Spleen (tissue), 11 donors: ENCODE results near the gene HTR5A. TPM values are rescaled to one million over a fixed set of nuclear protein-coding genes. Genes with fewer than 3 reads are reported as not detected.

Source experiments
- DNase-seq: peaks from one replicate; pipeline ENCODE4 v3.0.0-alpha.2; 2020
- H3K27ac ChIP-seq, 8 donors: fragments of 200-600 bp; sonication (generic) in 7 of 8; 1 replicate in 4 of 8; 2 replicates in 4 of 8; pipeline versions ENCODE4 v1.5.0 to v1.8.0; 2016 to 2021; ENCODE audit warnings: inconsistent platforms in 4 of 8, mild to moderate bottlenecking in 4 of 8, moderate library complexity in 1 of 8
- H3K27me3 ChIP-seq, 7 donors: fragments of 200-600 bp; sonication (generic) in 6 of 7; replicated peaks in 1 of 7; 1 replicate in 4 of 7; 2 replicates in 3 of 7; pipeline versions ENCODE4 v1.5.0 to v1.8.0; 2016 to 2021; ENCODE audit warnings: inconsistent platforms in 3 of 7, mild to moderate bottlenecking in 1 of 7
- H3K36me3 ChIP-seq, 6 donors: fragments of 200-600 bp; sonication (generic) in 5 of 6; 1 replicate in 4 of 6; 2 replicates in 2 of 6; pipeline versions ENCODE4 v1.5.0 to v1.8.0; 2016 to 2021; ENCODE audit warnings: inconsistent platforms in 2 of 6
- H3K4me1 ChIP-seq, 6 donors: fragments of 200-600 bp; sonication (generic) in 5 of 6; 1 replicate in 3 of 6; 2 replicates in 3 of 6; pipeline versions ENCODE4 v1.5.0 to v1.8.0; 2016 to 2021; ENCODE audit warnings: inconsistent platforms in 3 of 6
- H3K4me3 ChIP-seq, 8 donors: fragments of 200-600 bp; sonication (generic) in 7 of 8; 1 replicate in 4 of 8; 2 replicates in 4 of 8; pipeline versions ENCODE4 v1.5.0 to v1.8.0; 2016 to 2021; ENCODE audit warnings: inconsistent platforms in 4 of 8, mild to moderate bottlenecking in 4 of 8, moderate library complexity in 2 of 8
- H3K9me3 ChIP-seq, 8 donors: fragments of 200-600 bp; sonication (generic) in 7 of 8; 1 replicate in 4 of 8; 2 replicates in 4 of 8; pipeline versions ENCODE4 v1.5.0 to v1.8.0; 2016 to 2021; ENCODE audit warnings: inconsistent platforms in 4 of 8
- POLR2A ChIP-seq, 3 donors: fragments of 450-650 bp; IDR thresholded peaks; one replicate each; pipeline ENCODE4 v1.5.1; 2017; ENCODE audit warnings: antibody characterized with exemption in 3 of 3, mild to moderate bottlenecking in 1 of 3
- POLR2AphosphoS5 ChIP-seq, 3 donors: sonication (generic); formaldehyde crosslinking; IDR thresholded peaks; one replicate each; pipeline ENCODE4 v1.5.1; 2017; ENCODE audit warnings: antibody characterized with exemption in 3 of 3
- WGBS, 5 donors: extraction: QIAGEN DNeasy Blood & Tissue Kit in 3 of 5; methylation state at CpG; one replicate each; pipeline versions ENCODE4 v1.1.5 to v1.1.7; 2013 to 2018; 5-methylcytosine and 5-hydroxymethylcytosine counted together
- intact Hi-C: fragments of 100-400 bp; cut with DNase I; formaldehyde crosslinking; loops from one replicate; pipeline ENCODE4 v1.15.0; 2023; ENCODE audit warnings: low total_unique reads
- polyA plus RNA-seq, 3 donors: library from polyadenylated mRNA; stranded (reverse); fragments of 200-250 nt; gene quantifications; one replicate each; pipeline ENCODE4 v1.2.1, GENCODE V29; 2013
- total RNA-seq, 7 donors: library from RNA; depleted of rRNA in 3 of 7; stranded (reverse); fragments of >200 nt in 3 of 7; fragmentation: NEBNext Ultra II Directional in 4 of 7; extraction: Animal tissue kit (Norgen Biotek cat#: 25700) in 4 of 7; gene quantifications; one replicate each; pipeline versions ENCODE4 v1.1.0 to v1.2.1, GENCODE V29; 2016 to 2021
- TF ChIP-seq, protein P1 (sequence below), 11 experiments: fragments of 200-600 bp in 7 of 11; fragments of 450-650 bp in 4 of 11; sonication (generic) in 4 of 11; IDR thresholded peaks in 8 of 11; conservative IDR thresholded peaks in 3 of 11; 1 replicate in 7 of 11; 2 replicates in 4 of 11; pipeline versions ENCODE4 v1.4.0 to v1.8.0; 2016 to 2021; ENCODE audit warnings: antibody characterized with exemption in 11 of 11, inconsistent platforms in 4 of 11, mild to moderate bottlenecking in 1 of 11
- donor health status: healthy with polysubstance abuse.
- donor health status: DM: no; HTN: no; CAD: no; lungs with moderate emphysema.
- donor health status: DM: no; HTN: no; CAD: no.
- donor health status: Bipolar disorder and iron deficiency.
- donor health status: healthy.
- donor health status: DM: no; HTN: no; CAD: no.
- donor health status: DM: yes; HTN: yes; CAD: no.

Gene HTR5A
- total and polyA plus RNA-seq, 10 donors, result not detected

DNA sequence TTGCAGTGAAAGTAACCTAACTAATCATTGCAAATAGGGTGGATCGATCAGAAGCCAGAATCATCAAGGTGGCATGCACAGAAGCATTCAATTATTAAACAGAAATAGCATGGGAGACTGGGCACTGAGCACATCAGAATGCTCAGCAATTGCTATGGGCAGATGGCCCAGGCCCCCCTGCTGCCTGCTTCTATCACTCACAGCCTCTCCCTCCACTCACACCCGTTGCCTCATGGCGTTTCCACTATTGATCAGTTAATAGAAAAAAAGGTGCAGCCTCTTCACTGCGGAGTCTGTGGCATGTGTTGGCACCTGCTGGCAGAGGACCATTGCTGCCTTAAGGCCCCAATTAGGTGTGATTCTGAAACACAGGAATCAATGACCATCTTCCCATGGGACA, 11.2 kb upstream of the HTR5A start:
- Histone ChIP-seq H3K36me3 (no peaks in the 10 kb centered on the region), H3K4me1 (no peaks in the 10 kb centered on the region), H3K27me3 (peaks cover 0 to 23% (median 0%) of the 10 kb centered on the region in 7 donors), H3K9me3 (no peaks in the 10 kb centered on the region), H3K27ac (no peak overlapping the region), H3K4me3 (no peak overlapping the region)
- TF ChIP-seq POLR2AphosphoS5 (IDR thresholded peaks at IDR 0.05) (no peak), POLR2A (IDR thresholded peaks at IDR 0.05) (no peak)
- TF ChIP-seq, protein P1, sequence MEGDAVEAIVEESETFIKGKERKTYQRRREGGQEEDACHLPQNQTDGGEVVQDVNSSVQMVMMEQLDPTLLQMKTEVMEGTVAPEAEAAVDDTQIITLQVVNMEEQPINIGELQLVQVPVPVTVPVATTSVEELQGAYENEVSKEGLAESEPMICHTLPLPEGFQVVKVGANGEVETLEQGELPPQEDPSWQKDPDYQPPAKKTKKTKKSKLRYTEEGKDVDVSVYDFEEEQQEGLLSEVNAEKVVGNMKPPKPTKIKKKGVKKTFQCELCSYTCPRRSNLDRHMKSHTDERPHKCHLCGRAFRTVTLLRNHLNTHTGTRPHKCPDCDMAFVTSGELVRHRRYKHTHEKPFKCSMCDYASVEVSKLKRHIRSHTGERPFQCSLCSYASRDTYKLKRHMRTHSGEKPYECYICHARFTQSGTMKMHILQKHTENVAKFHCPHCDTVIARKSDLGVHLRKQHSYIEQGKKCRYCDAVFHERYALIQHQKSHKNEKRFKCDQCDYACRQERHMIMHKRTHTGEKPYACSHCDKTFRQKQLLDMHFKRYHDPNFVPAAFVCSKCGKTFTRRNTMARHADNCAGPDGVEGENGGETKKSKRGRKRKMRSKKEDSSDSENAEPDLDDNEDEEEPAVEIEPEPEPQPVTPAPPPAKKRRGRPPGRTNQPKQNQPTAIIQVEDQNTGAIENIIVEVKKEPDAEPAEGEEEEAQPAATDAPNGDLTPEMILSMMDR (IDR thresholded peaks at IDR 0.05 in 8 of 11, conservative IDR thresholded peaks at IDR 0.05 in 3 of 11), result no peak
- intact Hi-C loops, result no loop called here
- WGBS, 5 donors, result 62 to 84% (median 74%) methylated on average over 4 of the region's 4 CpGs
- DNase-seq, result no peak

DNA sequence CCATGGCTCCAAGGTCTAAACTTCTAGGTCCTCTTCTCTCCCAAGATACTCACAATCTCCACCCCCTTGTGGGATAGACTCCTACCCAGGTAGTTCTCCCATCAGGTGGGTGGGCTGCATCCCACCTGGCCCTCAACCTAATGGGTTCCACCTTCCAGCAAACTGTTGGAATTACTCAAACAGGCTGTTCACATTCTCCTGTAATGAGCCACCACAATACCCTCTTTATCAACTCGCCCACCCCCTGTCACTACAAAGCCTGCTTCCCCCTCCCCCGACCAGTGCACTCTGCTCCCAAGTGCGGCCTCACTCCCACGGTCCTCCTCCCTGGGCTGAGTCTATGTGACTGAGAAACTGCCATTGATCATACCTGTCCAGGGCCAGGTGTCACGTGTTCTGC, 10.4 kb upstream of the HTR5A start:
- Histone ChIP-seq H3K27ac (no peak overlapping the region), H3K36me3 (no peaks in the 10 kb centered on the region), H3K4me1 (no peaks in the 10 kb centered on the region), H3K9me3 (no peaks in the 10 kb centered on the region), H3K27me3 (peaks cover 0 to 23% (median 0%) of the 10 kb centered on the region in 7 donors), H3K4me3 (no peak overlapping the region)
- no peak for DNase-seq
- TF ChIP-seq POLR2AphosphoS5 (IDR thresholded peaks at IDR 0.05) (no peak), POLR2A (IDR thresholded peaks at IDR 0.05) (no peak)
- TF ChIP-seq, protein P1 (IDR thresholded peaks at IDR 0.05 in 8 of 11, conservative IDR thresholded peaks at IDR 0.05 in 3 of 11), result no peak
- WGBS, 5 donors, result 58 to 74% (median 69%) methylated on average over 5 of the region's 5 CpGs
- intact Hi-C loops, result no loop called here

DNA sequence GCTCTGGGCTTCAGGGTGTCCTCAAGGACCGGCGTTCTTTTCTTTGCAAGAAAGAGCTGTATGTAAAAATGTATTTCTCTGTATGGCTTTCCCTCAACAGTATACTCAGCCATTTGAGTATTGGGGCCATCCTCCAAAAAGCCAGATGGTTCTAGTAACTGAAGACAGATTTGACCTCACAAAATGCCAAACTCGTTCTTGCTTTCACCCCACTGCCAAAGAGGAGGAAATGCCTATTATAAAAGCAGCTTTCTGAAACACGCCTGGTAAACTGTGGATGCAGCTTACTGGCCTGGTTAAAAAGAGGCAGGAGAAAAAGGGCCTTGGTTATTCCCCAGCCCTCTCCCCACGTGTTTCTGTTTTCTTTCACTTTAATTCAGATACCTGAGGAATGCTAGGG, 7.7 kb upstream of the HTR5A start:
- H3K4me3 ChIP-seq, result no peak overlapping the region
- 36 to 46% (median 42%) methylated on average over 5 of the region's 5 CpGs for WGBS, 5 donors
- DNase-seq, result no peak
- no peak overlapping the region for H3K27ac ChIP-seq
- H3K36me3 ChIP-seq, result no peaks in the 10 kb centered on the region
- no peaks in the 10 kb centered on the region for H3K4me1 ChIP-seq
- intact Hi-C loops, result no loop called here
- H3K27me3 ChIP-seq, result peaks cover 0 to 30% (median 0%) of the 10 kb centered on the region in 7 donors
- H3K9me3 ChIP-seq, result no peaks in the 10 kb centered on the region
- TF ChIP-seq POLR2AphosphoS5 (IDR thresholded peaks at IDR 0.05) (no peak), POLR2A (IDR thresholded peaks at IDR 0.05) (no peak)
- TF ChIP-seq, protein P1 (IDR thresholded peaks at IDR 0.05 in 8 of 11, conservative IDR thresholded peaks at IDR 0.05 in 3 of 11), result no peak

DNA sequence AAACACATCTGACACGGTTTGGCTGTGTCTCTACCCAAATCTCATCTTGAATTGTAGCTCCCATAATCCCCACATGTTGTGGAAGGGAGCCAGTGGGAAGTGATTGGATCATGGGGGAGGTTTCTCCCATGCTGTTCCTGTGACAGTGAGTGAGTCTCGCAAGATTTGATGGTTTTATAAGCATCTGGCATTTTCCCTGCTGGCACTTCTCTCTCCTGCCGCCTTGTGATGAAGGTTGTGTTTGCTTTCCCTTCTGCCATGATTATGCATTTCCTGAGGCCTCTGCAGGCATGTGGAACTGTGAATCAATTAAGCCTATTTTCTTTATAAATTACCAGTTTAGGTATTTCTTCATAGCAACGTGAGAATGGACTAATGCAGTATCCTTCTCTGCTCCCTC, 5.9 kb upstream of the HTR5A start:
- Histone ChIP-seq H3K9me3 (no peaks in the 10 kb centered on the region), H3K27me3 (peaks cover 0 to 33% (median 0%) of the 10 kb centered on the region in 7 donors), H3K4me1 (no peaks in the 10 kb centered on the region), H3K4me3 (no peak overlapping the region), H3K27ac (no peak overlapping the region), H3K36me3 (no peaks in the 10 kb centered on the region)
- WGBS, 5 donors, result 51 to 66% (median 57%) methylated on average over 4 of the region's 4 CpGs
- intact Hi-C loops, result no loop called here
- no peak for TF ChIP-seq POLR2A (IDR thresholded peaks at IDR 0.05)
- no peak for TF ChIP-seq POLR2AphosphoS5 (IDR thresholded peaks at IDR 0.05)
- TF ChIP-seq, protein P1 (IDR thresholded peaks at IDR 0.05 in 8 of 11, conservative IDR thresholded peaks at IDR 0.05 in 3 of 11), result no peak
- DNase-seq, result no peak
